ENCODE results near the gene FNBP1L.

GRCh38 chr1:93571623-93572310 lies 123.8 kb downstream of the FNBP1L start:
- TF ChIP-seq POLR2AphosphoS5 (IDR thresholded peaks at IDR 0.05; ENCODE audit: low read depth, low read length) = no peak
- no peak for TF ChIP-seq POLR2A (IDR thresholded peaks at IDR 0.05; ENCODE audit: low read depth, low read length)
- no peak for TF ChIP-seq TAF1 (IDR thresholded peaks at IDR 0.05; ENCODE audit: borderline replicate concordance, low read depth, low read length)

All from GM12892 (cell line).